ENCODE measurements around the gene SIL1.
"Not testable (repeated sequence)": the region's sequence is repeated elsewhere in the genome, so short reads cannot be mapped to it uniquely, and the experiment has no call there.

The SIL1 gene

GRCh38 chr5:138937392-138938387 lies 260.5 kb downstream of the SIL1 start:
- DNase-seq, result no peak

GRCh38 chr5:138936968-138937345 lies 261.2 kb downstream of the SIL1 start:
- DNase-seq, result no peak

- no peak for DNase-seq
Measured at GRCh38 chr5:138936225-138936967, 261.8 kb downstream of the SIL1 start.

GRCh38 chr5:138935466-138935865 lies 262.7 kb downstream of the SIL1 start:
- no peak for DNase-seq

- no peak for DNase-seq
Measured at GRCh38 chr5:138934971-138935370, 263.2 kb downstream of the SIL1 start.

GRCh38 chr5:138933522-138934290 lies 264.5 kb downstream of the SIL1 start:
- no peak for DNase-seq

- no peak for DNase-seq
Measured at GRCh38 chr5:138932171-138932810, 265.9 kb downstream of the SIL1 start.

- no peak for DNase-seq
Measured at GRCh38 chr5:138930371-138931097, 267.6 kb downstream of the SIL1 start.

- DNase-seq, result no peak
Measured at GRCh38 chr5:138929571-138929955, 268.6 kb downstream of the SIL1 start.

GRCh38 chr5:138927979-138928378 lies 270.2 kb downstream of the SIL1 start:
- no peak for DNase-seq

GRCh38 chr5:138927544-138927943 lies 270.6 kb downstream of the SIL1 start:
- DNase-seq, result no peak

GRCh38 chr5:138926688-138927448 lies 271.3 kb downstream of the SIL1 start:
- DNase-seq, result no peak

GRCh38 chr5:138926257-138926656 lies 271.9 kb downstream of the SIL1 start:
- no peak for DNase-seq

GRCh38 chr5:138925090-138925635 lies 273.0 kb downstream of the SIL1 start:
- no peak for DNase-seq

- no peak for DNase-seq
Measured at GRCh38 chr5:138922494-138922893, 275.7 kb downstream of the SIL1 start.

GRCh38 chr5:138921362-138921761 lies 276.8 kb downstream of the SIL1 start:
- not testable (repeated sequence) for DNase-seq

- no peak for DNase-seq
Measured at GRCh38 chr5:138920181-138920580, 278.0 kb downstream of the SIL1 start.

GRCh38 chr5:138918686-138919085 lies 279.5 kb downstream of the SIL1 start:
- DNase-seq, result no peak

GRCh38 chr5:138914338-138914737 lies 283.8 kb downstream of the SIL1 start:
- no peak for DNase-seq

- no peak for DNase-seq
Measured at GRCh38 chr5:138913773-138914172, 284.4 kb downstream of the SIL1 start.

GRCh38 chr5:138912093-138912492 lies 286.1 kb downstream of the SIL1 start:
- DNase-seq, result no peak

All from suppressor macrophage (primary cell).